Measurements from ENCODE around the gene HNRNPU.
"Not testable (repeated sequence)": the region's sequence is repeated elsewhere in the genome, so short reads cannot be mapped to it uniquely, and the experiment has no call there.

The HNRNPU gene

DNA sequence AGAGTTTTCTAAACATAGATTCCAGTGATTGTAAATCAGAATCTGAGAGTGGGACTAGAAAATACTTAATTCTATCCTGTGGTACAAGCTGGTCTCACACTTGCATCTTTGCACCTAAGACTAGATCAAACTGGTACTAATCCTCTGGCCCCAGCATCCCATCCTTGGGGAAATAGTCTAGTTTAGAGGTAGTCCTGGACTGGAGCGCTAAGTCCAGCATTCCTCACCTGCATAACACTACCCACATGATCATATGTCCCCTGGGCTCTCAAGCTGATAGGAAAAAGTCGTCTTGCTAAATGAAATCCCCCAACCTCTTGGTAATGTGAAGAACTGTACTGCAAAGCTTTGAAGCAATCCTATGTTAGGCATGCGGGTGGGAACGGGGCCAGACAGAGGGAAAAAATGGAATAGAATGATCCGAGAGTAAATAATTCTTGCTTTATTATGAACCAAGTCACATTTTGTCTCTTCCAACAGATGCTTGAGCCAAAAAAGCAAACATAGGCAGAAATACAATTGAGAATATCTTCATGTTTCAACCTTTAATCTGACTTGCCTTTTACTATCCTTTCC is 24.0 kb downstream of the HNRNPU start:
- DNase-seq (ENCODE audit: low read depth in 2 of 2): no peak

DNA sequence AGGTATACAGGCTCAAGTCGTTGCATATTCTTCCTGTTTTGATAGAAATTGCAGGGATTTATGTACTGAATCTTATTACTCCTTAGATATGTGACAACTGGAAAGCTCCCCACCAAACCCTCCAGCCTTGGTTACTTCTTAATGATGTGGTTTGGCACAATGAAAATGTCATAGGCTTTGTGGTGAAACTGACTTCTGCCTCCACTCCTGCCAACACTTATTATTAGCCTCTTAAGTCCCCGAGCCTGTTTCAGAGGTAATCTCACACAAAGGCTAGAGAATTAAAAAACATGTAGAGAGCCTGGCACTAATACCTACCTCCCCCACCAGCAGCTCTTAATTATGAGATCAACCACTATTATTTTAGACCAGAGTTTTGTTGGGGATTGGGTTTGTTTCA is 24.7 kb downstream of the HNRNPU start:
- DNase-seq (ENCODE audit: low read depth in 2 of 2): no peak

DNA sequence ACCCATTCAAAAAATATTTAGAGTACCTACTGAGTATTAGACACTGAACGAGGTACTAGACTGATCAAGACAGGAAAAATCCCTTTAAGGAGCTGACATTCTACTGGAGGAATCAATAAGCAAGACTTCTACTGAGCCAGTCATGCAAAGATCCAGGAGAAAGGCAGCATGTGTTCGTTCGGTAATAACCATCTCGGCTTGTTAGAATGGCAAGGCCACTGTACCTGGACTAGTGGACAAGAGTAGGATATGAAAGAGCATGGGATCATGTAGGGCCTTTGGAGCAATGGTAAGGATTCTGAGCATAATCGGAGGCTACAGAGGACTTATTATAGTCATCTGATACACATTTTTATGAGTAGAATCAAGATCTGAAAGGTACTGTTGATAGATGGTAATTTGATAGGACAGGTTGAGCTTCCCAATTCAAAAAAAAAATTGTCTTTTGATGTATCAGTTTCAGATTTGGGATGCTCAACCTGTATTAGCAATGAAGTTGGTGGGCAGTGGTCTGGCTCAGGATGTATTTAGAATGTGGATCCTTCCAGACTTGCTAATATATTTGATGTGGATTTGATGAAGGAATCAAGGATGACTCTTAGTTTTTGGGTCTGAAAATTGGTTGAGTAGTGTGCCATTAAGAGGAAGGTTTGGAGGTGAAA is 26.6 kb downstream of the HNRNPU start:
- no peak for DNase-seq (ENCODE audit: low read depth in 2 of 2)

DNA sequence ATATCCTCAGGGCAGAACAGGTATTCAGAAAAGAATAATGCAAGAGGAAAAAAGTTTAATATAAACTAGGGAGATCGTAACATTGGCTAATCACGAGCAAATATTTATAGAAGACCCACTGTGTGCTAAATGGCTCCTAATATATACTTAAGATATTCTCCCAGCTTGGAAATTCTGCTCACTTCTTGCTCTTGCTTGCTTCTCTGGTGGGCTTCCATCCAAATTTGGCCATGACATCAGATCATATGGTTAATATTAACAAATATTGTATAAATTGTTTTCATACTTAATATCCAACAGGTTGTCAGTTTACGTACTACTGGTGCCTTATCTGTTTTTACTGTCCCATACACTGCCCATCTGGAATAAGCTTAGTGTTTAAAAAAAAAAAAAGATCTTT is 27.8 kb downstream of the HNRNPU start:
- DNase-seq (ENCODE audit: low read depth in 2 of 2): no peak

DNA sequence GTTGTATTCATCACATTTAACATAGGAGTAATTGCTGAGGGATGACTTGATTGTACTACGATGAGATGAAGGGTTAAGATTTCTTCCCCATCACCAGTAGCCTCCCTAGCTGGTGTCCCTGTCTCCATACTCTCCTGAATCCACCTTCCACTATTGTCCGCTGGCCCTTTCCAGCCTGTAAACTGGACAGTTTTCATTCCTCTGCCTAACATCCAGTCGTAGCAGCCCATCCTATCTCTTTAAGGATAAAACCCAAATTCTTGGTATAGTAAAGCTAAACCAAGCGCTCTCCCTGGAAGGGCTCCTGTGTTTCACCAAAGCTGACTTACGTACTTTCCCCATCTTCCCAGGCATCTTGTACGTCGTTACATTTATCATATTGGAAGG is 28.2 kb downstream of the HNRNPU start:
- DNase-seq (ENCODE audit: low read depth in 2 of 2): no peak

DNA sequence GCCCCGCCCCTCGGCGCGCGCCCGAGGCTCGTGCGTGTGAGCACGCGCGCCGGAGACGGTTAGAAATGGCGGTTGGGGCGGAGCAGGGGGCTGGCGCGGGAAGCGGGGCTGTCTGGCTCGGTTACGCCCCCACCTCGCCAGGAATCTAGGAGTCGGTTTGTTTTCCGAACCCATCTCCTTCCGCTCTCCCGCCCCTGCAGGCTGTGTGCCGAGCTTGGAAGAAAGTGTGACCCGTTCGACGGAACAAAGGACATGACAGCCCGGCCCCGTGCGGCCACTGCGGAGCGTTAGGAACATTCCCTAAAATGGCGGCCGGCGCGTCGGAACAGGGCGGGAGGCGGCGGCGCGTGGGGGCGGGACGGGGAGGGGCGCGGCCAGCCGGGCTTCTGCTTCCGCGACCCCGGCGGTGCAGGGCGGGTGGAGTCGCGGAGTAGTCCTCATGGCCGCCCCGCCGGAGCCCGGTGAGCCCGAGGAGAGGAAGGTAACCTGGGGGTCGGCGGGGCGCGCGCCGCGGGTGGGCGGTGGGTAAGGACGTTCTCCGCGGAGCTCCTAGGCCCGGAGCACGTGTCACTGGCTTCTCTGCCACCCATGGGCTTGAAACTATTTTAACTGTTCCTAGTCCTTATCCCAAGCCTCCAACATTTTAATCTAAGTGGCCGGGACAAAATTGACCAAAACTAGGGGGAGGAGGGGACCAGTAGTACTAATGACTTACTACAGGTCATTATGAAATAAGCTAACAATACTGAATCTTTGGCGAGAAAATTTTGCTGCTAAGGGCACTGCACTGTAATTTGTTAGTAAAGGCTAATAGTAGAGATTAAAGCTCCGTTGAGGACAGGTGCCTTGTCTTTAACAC is 28.8 kb downstream of the HNRNPU start, which contains the start of gene COX20:
COX20 (plus strand) TSS at position 383 of the 859 bp plus-strand sequence; CDS start at position 440, 57 bp downstream.
- DNase-seq (ENCODE audit: low read depth in 2 of 2): peak; percentile 75 to 89

DNA sequence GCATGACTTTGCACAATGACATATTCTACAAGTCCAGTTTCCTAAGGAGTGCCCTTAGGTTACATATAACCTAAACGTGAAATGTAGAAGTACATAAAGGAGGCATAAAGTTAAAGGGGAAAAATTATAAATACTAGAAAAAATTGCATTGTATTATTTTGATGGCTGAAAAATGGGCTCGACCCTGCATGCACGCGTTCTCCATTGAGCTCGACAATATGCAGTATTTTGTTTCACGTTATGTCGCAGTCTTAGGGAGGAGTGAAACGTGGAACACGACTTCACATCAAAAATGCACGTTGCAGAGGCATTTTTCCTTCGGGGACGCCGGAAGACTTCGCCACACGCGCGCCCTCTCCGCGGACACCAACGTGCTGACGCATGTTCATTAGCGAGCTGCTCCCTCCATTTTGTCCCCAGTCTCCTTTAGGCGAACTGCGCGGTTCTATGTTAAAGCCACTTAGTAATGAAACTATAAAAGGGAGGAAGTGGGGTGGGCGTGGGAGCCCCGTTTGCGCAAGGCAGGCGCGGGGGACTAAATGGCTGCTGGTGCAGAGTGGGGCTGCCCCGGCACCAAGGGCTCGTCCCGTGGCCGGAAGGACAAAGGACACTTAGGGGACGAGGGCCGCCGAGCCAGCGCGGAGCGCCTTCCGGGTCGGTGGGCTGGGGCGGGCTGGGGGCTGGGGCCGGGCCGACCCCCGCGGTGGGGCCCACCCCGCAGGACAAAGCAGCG is 29.6 kb downstream of the HNRNPU start:
- DNase-seq (ENCODE audit: low read depth in 2 of 2): peak; percentile 87 to 88

DNA sequence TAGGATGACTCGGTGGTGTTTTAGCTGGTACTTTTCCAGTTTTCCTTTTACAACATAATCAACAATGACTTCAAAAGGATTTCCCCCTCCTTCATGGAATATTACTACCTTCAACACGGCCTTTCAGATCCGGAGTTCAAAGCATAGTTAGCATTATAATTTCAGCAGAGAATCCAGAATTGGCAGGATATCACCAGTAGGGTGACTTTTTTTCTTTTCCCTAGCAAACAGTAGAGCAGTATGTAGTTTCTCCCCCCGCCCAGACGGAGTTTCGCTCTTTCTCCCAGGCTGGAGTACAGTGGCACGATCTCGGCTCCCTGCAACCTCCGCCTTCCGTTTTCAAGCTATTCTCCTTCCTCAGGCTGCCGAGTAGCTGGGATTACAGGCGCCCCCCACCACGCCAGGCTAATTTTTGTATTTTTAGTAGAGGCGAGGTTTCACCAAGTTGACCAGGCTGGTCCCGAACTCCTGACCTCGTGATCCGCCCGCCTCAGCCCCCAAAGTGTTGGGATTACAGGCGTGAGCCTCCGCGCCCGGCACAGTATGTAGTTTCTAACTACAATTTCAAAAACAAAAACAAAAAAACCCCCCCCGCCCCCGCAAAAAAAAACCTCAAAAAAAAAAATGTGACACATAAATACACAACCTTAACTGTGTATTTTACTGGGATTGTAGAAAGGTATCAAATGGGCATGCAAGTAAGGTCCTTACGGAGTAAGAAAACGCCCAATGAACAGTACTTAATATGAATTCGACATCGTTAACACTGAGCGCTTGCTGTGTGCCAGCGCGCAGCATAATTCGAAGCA is 30.4 kb downstream of the HNRNPU start:
- DNase-seq (ENCODE audit: low read depth in 2 of 2): peak; percentile 21 to 24

DNA sequence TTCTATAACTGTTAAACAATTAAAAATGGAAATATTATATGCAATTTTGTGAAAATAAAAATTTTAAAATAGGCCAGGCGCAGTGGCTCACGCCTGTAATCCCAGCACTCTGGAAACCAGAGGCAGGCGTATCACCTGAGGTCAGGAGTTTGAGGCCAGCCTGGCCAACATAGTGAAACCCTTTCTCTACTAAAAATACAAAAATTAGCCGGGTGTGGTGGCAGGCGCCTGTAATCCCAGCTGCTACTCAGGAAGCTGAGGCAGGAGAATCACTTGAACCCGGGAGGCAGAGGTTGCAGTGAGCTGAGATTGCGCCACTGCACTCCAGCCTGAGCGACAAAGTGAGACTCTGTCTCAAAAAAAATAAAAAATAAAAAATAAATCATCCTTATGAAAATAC is 31.1 kb downstream of the HNRNPU start:
- DNase-seq (ENCODE audit: low read depth in 2 of 2): not testable (repeated sequence)

DNA sequence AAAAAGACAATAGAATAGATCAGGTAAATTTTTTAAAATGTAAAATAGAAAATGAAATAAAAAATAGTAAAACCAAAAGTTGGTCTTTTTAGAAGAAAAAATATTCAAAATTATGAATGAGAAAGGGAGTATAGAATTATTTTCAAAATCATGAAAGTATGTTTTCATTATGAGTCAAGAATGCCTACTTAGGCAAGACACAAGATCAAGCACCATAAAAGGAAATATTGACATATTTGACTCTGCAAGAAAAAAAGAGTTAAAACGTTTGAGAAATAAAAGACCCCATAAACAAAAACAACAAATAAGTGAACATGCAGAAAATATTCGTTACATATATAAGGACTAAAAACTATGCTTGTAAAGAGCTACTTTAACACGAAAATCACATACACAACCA is 33.7 kb downstream of the HNRNPU start:
- DNase-seq (ENCODE audit: low read depth in 2 of 2): no peak

DNA sequence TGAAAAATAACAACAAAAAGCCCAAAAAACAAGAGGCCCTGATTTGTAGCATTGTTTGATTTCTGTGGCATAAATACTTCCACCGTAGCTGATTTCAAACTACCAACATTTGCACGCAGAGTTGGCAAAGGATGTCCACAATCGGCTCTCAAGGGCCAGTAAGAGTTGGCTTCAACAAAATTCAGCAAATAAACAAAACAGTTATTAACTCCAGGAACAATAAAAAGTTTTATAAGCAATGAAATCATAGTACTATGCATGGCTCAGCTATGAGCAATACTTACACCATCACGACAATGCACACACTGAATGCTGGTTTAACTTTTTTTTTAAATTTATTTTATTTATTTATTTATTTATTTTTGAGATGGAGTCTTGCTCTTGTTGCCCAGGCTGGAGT is 37.6 kb downstream of the HNRNPU start:
- no peak for DNase-seq (ENCODE audit: low read depth in 2 of 2)

DNA sequence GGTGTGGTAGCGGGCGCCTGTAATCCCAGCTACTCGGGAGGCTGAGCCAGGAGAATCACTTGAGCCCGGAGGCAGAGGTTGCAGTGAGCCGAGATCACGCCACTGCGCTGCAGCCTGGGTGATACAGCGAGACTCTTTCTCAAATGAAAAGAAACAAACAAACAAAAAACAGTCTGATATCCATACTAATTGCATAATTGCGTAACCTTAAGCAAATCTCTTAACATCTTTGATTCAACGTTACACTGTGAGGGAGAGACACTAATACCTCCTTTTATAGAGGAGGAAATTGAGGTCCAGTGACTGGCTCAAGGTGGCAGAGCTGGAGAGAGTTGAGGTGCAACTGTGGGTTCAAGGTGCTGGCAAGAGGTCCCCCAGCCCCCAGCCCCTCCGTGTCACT is 41.5 kb downstream of the HNRNPU start:
- DNase-seq (ENCODE audit: low read depth in 2 of 2): no peak

DNA sequence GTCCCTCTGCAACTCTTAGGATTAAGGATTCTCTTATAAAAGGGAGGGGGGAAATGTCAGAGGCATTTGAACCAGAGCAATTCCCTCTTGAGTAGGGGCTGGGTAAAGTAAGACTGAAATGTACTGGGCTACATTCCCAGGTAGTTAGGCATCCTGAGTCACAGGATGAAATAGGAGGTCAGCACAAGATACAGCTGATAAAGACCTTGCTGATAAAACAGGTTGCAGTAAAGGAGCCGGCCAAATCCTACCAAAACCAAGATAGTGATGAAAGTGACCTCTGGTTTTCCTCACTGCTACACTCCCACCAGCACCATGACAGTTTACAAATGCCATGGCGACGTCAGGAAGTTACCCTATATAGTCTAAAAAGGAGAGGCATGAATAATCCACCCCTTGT is 43.2 kb downstream of the HNRNPU start:
- no peak for DNase-seq (ENCODE audit: low read depth in 2 of 2)

DNA sequence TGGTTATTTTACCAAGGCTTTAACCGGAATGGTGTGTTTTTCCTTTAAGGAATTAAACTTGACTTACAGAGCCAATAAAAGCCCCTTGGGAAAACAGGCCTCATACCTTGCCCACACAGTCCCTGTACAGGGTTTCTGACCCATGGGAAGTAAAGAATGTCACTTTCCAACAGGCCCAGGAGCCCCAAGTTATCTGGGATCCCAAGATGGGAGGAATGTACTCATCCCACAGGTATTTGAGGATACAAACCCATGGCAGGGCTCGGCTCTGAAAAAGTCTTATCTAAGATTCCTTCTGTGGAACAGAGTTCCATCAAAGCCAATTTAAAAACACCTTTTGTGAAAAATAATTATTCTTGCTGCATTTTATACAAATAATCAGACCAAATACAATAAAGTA is 44.2 kb downstream of the HNRNPU start:
- DNase-seq (ENCODE audit: low read depth in 2 of 2): no peak

DNA sequence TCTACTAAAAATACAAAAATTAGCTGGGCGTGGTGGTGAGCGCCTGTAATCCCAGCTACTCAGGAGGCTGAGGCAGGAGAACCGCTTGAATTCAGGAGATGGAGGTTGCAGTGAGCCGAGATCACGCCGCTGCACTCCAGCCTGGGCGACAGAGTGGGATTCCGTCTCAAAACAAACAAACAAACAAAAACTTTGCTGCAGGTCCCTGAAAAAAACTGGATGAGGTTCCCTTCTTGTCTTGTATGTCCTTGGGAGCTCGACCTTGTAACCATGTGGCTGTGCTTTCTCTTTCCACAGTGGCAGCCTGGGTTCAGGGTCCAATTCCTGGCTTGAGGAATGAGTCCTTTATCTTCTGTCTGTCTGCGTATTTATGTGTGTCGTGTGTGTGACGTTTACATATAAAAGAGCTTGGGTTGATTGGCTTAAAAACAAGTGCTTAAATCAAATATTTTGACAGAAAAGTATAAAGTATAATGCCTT is 46.9 kb downstream of the HNRNPU start:
- DNase-seq (ENCODE audit: low read depth in 2 of 2): no peak

DNA sequence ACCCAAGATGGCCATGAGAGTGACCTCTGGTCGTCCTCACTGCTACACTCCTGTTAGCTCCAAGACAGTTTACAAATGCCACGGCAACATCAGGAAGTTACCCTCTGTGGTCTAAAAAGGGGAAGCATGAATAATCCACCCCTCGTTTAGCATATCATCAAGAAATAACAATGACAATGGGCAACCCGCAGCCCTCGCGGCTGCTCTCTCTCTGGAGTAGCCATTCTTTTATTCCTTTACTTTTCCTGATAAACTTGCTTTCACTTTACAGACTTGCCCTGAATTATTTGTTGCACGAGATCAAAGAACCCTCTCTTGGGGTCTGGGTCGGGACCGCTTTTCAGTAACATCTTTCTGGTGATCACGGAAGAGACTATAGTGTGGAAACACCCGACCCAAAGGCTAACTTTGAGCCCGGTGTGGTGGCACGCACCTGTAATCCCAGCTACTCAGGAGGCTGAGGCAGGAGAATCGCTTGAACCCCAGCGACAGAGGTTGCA is 48.7 kb downstream of the HNRNPU start:
- DNase-seq (ENCODE audit: low read depth in 2 of 2): no peak

DNA sequence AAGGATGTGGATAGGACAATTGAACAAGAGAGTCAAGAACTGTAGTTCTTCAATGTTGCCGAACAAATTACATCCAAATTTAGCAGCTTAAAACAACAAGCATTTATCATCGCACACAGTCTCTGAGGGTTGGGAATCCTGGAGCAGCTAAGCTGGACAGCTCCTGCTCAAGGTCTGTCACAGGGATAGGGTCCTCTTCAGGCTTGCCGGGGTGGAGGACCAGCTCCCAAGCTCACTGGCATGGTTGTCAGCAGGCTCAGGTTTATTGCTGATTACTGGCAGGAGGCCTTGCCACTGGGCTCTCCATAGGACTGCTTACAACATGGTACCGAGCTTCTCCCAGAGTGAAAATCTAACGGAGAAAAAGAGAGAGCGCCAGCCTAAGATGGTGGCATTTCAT is 51.0 kb downstream of the HNRNPU start:
- no peak for DNase-seq (ENCODE audit: low read depth in 2 of 2)

DNA sequence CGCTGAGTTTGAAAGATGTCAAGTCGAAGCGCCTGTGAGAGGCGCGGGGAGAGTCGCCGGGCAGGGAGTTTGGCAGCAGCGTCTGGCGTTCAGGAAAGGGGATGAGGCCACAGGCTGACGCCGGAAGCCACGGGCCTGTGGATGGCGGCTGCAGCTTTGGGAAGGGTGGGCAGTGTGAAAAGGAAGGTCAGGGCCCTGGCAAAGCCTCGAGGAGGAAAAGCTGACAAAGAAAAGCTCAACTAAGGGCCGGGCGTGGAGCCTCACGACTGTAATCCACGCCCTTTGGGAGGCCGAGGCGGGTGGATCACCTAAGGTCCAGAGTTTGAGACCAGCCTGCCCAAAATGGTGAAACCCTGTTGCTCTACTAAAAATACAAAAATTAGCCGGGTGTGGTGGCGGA is 54.1 kb downstream of the HNRNPU start:
- DNase-seq (ENCODE audit: low read depth in 2 of 2): no peak

DNA sequence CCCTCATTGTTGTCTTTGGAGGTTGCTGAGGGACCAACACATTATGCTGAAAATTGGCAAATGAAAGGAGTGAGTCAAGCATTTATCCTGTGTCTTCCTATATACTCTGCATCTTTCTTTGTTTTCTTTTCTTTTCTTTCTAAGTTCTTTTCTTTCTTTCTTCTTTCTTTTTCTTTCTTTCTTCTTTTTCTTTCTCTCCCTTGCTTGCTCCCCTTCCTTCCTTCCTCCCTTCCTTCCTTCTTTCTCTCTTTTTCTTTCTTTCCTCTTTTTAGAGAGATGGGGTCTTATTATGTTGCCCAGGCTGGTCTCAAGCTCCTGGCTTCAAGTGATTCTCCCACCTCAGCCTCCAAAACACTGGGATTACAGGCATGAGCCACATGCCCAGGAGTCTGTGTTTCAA is 57.2 kb downstream of the HNRNPU start:
- no peak for DNase-seq (ENCODE audit: low read depth in 2 of 2)

DNA sequence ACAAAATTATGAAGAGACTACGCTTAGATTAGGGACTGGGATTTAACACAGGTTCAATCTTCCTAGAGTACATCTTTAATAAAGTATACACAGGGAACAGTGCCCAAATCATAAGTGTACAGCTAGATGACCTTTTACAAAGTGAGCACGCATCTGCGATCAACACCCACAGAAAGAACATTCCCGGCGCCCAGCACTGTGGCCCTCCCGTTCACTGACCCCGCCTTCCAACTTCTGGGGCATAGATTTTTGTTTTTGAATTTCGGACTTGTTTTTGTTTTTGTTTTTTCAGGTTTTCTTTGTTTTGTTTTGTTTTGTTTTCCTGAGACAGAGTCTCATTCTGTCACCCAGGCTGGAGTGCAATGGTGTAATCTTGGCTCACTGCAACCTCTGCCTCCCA is 59.5 kb downstream of the HNRNPU start:
- no peak for DNase-seq (ENCODE audit: low read depth in 2 of 2)
